ENCODE data around the gene PPARGC1A. TPM values are rescaled to one million over a fixed set of nuclear protein-coding genes. Genes with fewer than 3 reads are reported as not detected.
A peak's percentile ranks its signal among the peaks of the same experiment; 100 is the strongest.

PPARGC1A gene, protein sequence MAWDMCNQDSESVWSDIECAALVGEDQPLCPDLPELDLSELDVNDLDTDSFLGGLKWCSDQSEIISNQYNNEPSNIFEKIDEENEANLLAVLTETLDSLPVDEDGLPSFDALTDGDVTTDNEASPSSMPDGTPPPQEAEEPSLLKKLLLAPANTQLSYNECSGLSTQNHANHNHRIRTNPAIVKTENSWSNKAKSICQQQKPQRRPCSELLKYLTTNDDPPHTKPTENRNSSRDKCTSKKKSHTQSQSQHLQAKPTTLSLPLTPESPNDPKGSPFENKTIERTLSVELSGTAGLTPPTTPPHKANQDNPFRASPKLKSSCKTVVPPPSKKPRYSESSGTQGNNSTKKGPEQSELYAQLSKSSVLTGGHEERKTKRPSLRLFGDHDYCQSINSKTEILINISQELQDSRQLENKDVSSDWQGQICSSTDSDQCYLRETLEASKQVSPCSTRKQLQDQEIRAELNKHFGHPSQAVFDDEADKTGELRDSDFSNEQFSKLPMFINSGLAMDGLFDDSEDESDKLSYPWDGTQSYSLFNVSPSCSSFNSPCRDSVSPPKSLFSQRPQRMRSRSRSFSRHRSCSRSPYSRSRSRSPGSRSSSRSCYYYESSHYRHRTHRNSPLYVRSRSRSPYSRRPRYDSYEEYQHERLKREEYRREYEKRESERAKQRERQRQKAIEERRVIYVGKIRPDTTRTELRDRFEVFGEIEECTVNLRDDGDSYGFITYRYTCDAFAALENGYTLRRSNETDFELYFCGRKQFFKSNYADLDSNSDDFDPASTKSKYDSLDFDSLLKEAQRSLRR
- total RNA-seq = 100 to 1,000 TPM in 7 of 10 donors, 10 to 100 TPM in 3; 66.3 to 200 (median 106) TPM
- polyA plus RNA-seq = 10 to 100 TPM; 11.8 to 27.7 TPM
- long read RNA-seq, donor 1, full-length matches to known transcripts = 11 of 21 reads
- long read RNA-seq, donor 1, partial matches to known transcripts = 1 of 21 reads
- long read RNA-seq, donor 1, other reads (novel, unspliced or antisense) = 9 of 21 reads
- long read RNA-seq, donor 2, full-length matches to known transcripts = 21 of 50 reads
- long read RNA-seq, donor 2, partial matches to known transcripts = 10 of 50 reads
- long read RNA-seq, donor 2, other reads (novel, unspliced or antisense) = 19 of 50 reads
- long read RNA-seq, donor 3, full-length matches to known transcripts = 33 of 166 reads
- long read RNA-seq, donor 3, partial matches to known transcripts = 42 of 166 reads
- long read RNA-seq, donor 3, other reads (novel, unspliced or antisense) = 91 of 166 reads

DNA sequence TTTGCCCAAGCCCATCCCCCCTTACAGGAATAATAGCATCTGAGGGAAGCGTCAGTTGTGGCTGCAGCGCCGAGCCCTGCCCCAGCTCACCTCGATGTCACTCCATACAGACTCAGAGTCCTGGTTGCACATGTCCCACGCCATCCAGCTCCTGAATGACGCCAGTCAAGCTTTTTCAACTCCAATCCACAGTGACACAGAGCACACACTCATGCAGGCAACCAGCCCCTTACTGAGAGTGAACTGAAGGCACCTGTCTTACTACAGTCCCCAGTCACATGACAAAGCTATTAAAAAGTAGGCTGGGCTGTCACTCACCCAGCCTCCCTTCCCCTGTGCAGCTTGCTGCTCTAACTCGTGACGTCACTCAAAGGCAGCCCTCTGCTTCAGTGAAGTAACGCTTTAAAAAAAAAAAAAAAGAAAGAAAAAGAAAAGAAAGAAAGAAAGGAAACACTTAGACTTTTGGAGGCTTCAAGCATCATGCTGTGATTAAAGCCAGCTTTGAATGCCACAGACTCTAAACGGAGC, at the start of gene PPARGC1A:
Gene PPARGC1A (minus strand): TSS at position 234 of the 528 bp plus-strand sequence. CDS start 90 bp downstream, at position 144.
- Histone ChIP-seq H3K27ac (peak within 1 kb of the TSS; percentile 61 to 90 (median 82)), H3K9me3 (no peaks in the 10 kb centered on the region), H3K4me1 (peaks cover 0 to 27% (median 7%) of the 10 kb centered on the region in 9 donors), H3K27me3 (no peaks in the 10 kb centered on the region), H3K36me3 (no peaks in the 10 kb centered on the region), H3K4me3 (peak within 1 kb of the TSS; percentile 31 to 63 (median 58))
- TF ChIP-seq, protein P1, sequence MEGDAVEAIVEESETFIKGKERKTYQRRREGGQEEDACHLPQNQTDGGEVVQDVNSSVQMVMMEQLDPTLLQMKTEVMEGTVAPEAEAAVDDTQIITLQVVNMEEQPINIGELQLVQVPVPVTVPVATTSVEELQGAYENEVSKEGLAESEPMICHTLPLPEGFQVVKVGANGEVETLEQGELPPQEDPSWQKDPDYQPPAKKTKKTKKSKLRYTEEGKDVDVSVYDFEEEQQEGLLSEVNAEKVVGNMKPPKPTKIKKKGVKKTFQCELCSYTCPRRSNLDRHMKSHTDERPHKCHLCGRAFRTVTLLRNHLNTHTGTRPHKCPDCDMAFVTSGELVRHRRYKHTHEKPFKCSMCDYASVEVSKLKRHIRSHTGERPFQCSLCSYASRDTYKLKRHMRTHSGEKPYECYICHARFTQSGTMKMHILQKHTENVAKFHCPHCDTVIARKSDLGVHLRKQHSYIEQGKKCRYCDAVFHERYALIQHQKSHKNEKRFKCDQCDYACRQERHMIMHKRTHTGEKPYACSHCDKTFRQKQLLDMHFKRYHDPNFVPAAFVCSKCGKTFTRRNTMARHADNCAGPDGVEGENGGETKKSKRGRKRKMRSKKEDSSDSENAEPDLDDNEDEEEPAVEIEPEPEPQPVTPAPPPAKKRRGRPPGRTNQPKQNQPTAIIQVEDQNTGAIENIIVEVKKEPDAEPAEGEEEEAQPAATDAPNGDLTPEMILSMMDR (IDR thresholded peaks at IDR 0.05) = no peak
- 1 to 2% methylated on average over 10 of the region's 10 CpGs for WGBS, 2 donors
- ATAC-seq (peak; percentile 86 to 96 (median 92)), DNase-seq (peak; percentile 41 to 69)
- intact Hi-C loops (cut with DNase I) = loop anchor here in 5 of 10 donors (1.0 to 10.0 kb wide), 7 partner anchors 40 to 1563 kb away; no protein-coding TSS in a partner anchor

DNA sequence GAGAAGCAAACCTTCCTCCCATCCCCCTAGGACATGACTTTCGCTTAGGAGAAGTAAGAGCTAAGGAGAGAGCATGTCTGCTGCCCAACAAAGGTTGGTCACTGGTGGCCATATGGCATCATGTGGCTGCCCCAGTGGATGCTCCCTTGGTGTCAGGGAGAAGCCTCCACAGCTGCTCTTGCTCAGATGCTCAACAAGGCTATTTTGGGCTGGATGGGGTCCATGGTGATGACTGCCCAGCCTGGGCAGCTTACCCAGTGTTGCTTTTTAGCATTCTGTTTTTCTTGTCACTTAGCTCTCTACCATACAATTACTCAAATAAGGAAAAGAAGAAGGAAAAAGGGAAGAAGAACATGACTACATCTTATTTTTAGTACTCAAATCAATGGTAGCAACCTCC, 48.9 kb upstream of the PPARGC1A start:
- ATAC-seq = no peak
- H3K4me3 ChIP-seq = no peak overlapping the region
- intact Hi-C loops (cut with DNase I) = loop anchor here in 1 of 10 donors (10.0 kb wide), 1 partner anchor 476 kb away; no protein-coding TSS in a partner anchor
- no peaks in the 10 kb centered on the region for H3K27me3 ChIP-seq
- H3K27ac ChIP-seq = no peak overlapping the region
- H3K4me1 ChIP-seq = peaks cover 0 to 19% (median 5%) of the 10 kb centered on the region in 9 donors
- 83 to 100% methylated on average over 1 of the region's 1 CpG for WGBS, 2 donors
- H3K36me3 ChIP-seq = no peaks in the 10 kb centered on the region
- TF ChIP-seq, protein P1 (IDR thresholded peaks at IDR 0.05) = no peak
- H3K9me3 ChIP-seq = no peaks in the 10 kb centered on the region
- no peak for DNase-seq

DNA sequence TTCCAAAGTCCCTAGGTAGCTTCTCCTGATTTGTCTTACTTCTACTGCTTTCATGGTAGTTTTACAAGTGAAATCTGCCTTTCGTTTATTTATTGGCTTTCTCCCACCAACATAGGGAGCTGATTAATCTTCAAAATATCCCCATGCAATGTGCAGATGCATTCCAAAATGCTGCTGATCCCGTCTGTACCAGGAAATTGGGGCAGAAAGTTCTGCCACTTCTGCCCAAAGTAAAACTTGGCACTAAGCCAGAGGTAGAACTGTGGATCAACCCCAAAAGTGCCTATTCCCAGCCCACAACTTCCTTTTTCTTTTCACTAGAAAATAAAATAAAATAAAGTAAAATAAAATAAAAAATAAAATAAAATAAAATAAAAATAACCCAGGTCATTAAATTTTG, 47.3 kb upstream of the PPARGC1A start:
- H3K9me3 ChIP-seq = no peaks in the 10 kb centered on the region
- peaks cover 0 to 33% (median 5%) of the 10 kb centered on the region in 9 donors for H3K4me1 ChIP-seq
- H3K4me3 ChIP-seq = no peak overlapping the region
- no peaks in the 10 kb centered on the region for H3K27me3 ChIP-seq
- intact Hi-C loops (cut with DNase I) = loop anchor here in 1 of 10 donors (10.0 kb wide), 1 partner anchor 478 kb away; no protein-coding TSS in a partner anchor
- ATAC-seq (no peak), DNase-seq (no peak)
- WGBS, 2 donors = 62 to 65% methylated on average over 2 of the region's 2 CpGs
- TF ChIP-seq, protein P1 (IDR thresholded peaks at IDR 0.05) = no peak
- H3K27ac ChIP-seq = no peak overlapping the region
- no peaks in the 10 kb centered on the region for H3K36me3 ChIP-seq
